MM.1S (cell line): Measurements from ENCODE around the gene ZNF836.
A peak's percentile ranks its signal among the peaks of the same experiment; 100 is the strongest.

Source experiments
- DNase-seq: peaks from one replicate; pipeline ENCODE4 v3.0.0-alpha.2; 2015
- H2AFZ ChIP-seq: fragments of 300-600 bp; sonication (generic); 2 replicates; pipeline ENCODE4 v1.6.0; 2016; ENCODE audit warnings: antibody characterized with exemption, low read length
- H3F3A ChIP-seq: fragments of 300-600 bp; sonication (generic); 2 replicates; pipeline ENCODE4 v1.6.1; 2016; ENCODE audit warnings: mild to moderate bottlenecking, antibody characterized with exemption, low read length, moderate library complexity, mixed read lengths; ENCODE audit not compliant: insufficient read depth
- H3K27ac ChIP-seq: fragments of 300-600 bp; sonication (generic); 2 replicates; pipeline ENCODE4 v1.5.1; 2016; ENCODE audit warnings: mild to moderate bottlenecking, low read length
- H3K27me3 ChIP-seq: fragments of 300-600 bp; sonication (generic); replicated peaks from 2 replicates; pipeline ENCODE4 v1.6.0; 2016; ENCODE audit warnings: low read length; ENCODE audit not compliant: insufficient read depth
- H3K36me3 ChIP-seq: fragments of 300-600 bp; sonication (generic); replicated peaks from 2 replicates; pipeline ENCODE4 v1.6.1; 2016; ENCODE audit warnings: mild to moderate bottlenecking, low read length, mixed read lengths; ENCODE audit not compliant: insufficient read depth
- H3K4me1 ChIP-seq: fragments of 300-600 bp; sonication (generic); 2 replicates; pipeline ENCODE4 v1.6.1; 2016; ENCODE audit warnings: low read length, mixed read lengths
- H3K4me2 ChIP-seq: fragments of 300-600 bp; sonication (generic); 2 replicates; pipeline ENCODE4 v1.6.0; 2016; ENCODE audit warnings: low read depth, low read length
- H3K4me3 ChIP-seq: fragments of 300-600 bp; sonication (generic); 2 replicates; pipeline ENCODE4 v1.5.1; 2016; ENCODE audit warnings: low read length, mixed read lengths
- H3K79me2 ChIP-seq: fragments of 300-600 bp; sonication (generic); 2 replicates; pipeline ENCODE4 v1.6.1; 2016; ENCODE audit warnings: mixed run types, low read length, mixed read lengths
- H3K9ac ChIP-seq: fragments of 300-600 bp; sonication (generic); 2 replicates; pipeline ENCODE4 v1.6.1; 2016; ENCODE audit warnings: low read length, mixed read lengths
- H3K9me2 ChIP-seq: fragments of 300-600 bp; sonication (generic); replicated peaks from 2 replicates; pipeline ENCODE4 v1.6.1; 2016; ENCODE audit warnings: mild to moderate bottlenecking, low read length, mixed read lengths; ENCODE audit not compliant: insufficient read depth
- H3K9me3 ChIP-seq: fragments of 300-600 bp; sonication (generic); replicated peaks from 2 replicates; pipeline ENCODE4 v1.6.1; 2016; ENCODE audit warnings: mild to moderate bottlenecking, low read length, mixed read lengths; ENCODE audit not compliant: insufficient read depth
- H4K20me1 ChIP-seq: fragments of 300-600 bp; sonication (generic); 2 replicates; pipeline ENCODE4 v1.6.1; 2016; ENCODE audit warnings: mild to moderate bottlenecking, low read length, moderate library complexity, mixed read lengths; ENCODE audit not compliant: insufficient read depth
- CTCF ChIP-seq: fragments of 300-600 bp; sonication (generic); IDR thresholded peaks from 2 replicates; pipeline ENCODE4 v1.5.1; 2016; ENCODE audit warnings: antibody characterized with exemption, low read length, mixed read lengths
- EZH2 ChIP-seq: fragments of 300-600 bp; sonication (generic); optimal IDR thresholded peaks from 2 replicates; pipeline ENCODE3; 2017; ENCODE audit warnings: low read depth, mild to moderate bottlenecking, antibody characterized with exemption, low read length, mixed read lengths
- EZH2phosphoT487 ChIP-seq: fragments of 300-600 bp; sonication (generic); IDR thresholded peaks from 2 replicates; pipeline ENCODE4 v1.6.1; 2018; ENCODE audit warnings: antibody characterized with exemption, low read length

ZNF836 gene

GRCh38 chr19:52142001-52142595, 29.3 kb downstream of the ZNF836 start:
- Histone ChIP-seq H3K27ac (no peak overlapping the region), H3K9ac (no peak overlapping the region), H4K20me1 (no peaks in the 10 kb centered on the region)

DNA sequence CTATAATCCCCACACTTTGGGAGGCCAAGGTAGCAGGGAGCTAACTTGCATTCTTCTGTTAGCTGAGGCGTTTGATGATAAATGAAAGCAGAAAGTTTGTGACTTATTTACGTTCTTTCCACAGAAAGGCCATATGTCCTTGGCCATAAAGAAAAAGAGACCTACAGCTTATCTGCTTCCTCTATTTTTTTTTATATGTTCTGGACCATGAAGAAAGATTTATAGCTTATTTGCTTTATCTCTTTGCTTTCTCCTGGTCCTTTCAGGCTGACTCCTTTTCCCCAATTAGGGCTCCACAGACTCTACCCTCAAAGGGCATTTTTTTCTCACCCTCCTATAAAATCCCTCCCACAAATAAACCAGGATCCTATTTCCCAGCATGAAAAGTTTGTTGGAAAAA, 30.2 kb downstream of the ZNF836 start:
- Histone ChIP-seq H3K9me2 (no peaks in the 10 kb centered on the region), H3K4me1 (no peaks in the 10 kb centered on the region), H3K79me2 (peaks cover 7% of the 10 kb centered on the region; the same call in 1 of the 2 replicates), H3K4me3 (no peak overlapping the region), H3K27me3 (no peaks in the 10 kb centered on the region), H3K9me3 (no peaks in the 10 kb centered on the region), H3K36me3 (no peaks in the 10 kb centered on the region), H4K20me1 (no peaks in the 10 kb centered on the region), H3F3A (peaks cover 3% of the 10 kb centered on the region; the same call in 1 of the 2 replicates), H3K4me2 (no peak overlapping the region), H3K27ac (no peak overlapping the region), H3K9ac (no peak overlapping the region), H2AFZ (no peak overlapping the region)
- no peak for DNase-seq
- TF ChIP-seq CTCF: no peak
- TF ChIP-seq EZH2phosphoT487: no peak
- no peak for TF ChIP-seq EZH2

More at GRCh38 chr19:52142001-52142595, 29.3 kb downstream of the ZNF836 start:
- Histone ChIP-seq H3K79me2 (peaks cover 7% of the 10 kb centered on the region; the same call in 1 of the 2 replicates), H3K4me3 (no peak overlapping the region), H3K4me2 (no peak overlapping the region), H3K36me3 (no peaks in the 10 kb centered on the region), H3K4me1 (no peaks in the 10 kb centered on the region), H2AFZ (no peak overlapping the region), H3F3A (peaks cover 3% of the 10 kb centered on the region; the same call in 1 of the 2 replicates), H3K9me3 (no peaks in the 10 kb centered on the region), H3K9me2 (no peaks in the 10 kb centered on the region), H3K27me3 (no peaks in the 10 kb centered on the region)
- TF ChIP-seq EZH2phosphoT487 (no peak), EZH2 (no peak), CTCF (no peak)
- no peak for DNase-seq

DNA sequence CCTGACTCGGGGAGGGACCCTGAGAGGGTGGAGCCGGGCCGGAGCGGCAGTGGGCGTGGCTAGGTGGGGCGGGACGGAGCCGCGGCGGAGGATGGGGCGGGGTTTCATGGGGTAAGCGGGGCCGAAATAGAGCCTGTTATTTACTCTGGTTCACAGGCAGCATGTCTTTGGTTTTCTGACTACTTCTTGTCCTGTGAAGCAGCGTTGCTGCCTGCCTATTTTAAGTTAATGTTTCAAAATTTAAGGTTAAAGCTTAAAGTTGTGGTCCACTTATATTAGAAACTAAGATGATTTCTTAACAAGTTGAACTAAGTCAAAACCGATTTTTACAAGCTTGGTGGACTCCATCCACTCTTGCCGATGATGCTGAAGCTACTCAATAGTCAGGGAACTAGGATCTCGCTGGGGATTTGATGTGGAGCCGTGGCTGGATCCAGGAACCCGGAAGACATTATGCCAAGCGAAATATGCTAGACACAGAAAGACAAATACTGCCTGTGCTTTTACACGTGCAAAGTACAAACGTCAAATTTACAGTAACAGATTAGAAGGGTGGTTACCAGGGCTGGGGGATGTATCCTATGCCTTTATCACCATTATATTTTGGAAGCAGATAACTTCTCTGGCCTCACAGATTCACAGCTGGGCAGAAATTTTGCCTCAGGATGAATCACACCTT, 31.2 kb downstream of the ZNF836 start:
- Histone ChIP-seq H3K27ac (no peak overlapping the region), H3K4me3 (peak overlapping the region; percentile 97; the same call in 1 of the 2 replicates), H3K9me2 (no peaks in the 10 kb centered on the region), H2AFZ (peak overlapping the region; percentile 77), H3K4me2 (peak overlapping the region; percentile 29; the same call in 1 of the 2 replicates), H3K79me2 (peaks cover 7% of the 10 kb centered on the region; the same call in 1 of the 2 replicates), H4K20me1 (no peaks in the 10 kb centered on the region), H3K4me1 (no peaks in the 10 kb centered on the region), H3K36me3 (no peaks in the 10 kb centered on the region), H3K27me3 (no peaks in the 10 kb centered on the region), H3K9ac (no peak overlapping the region), H3F3A (peaks cover 3% of the 10 kb centered on the region; the same call in 1 of the 2 replicates), H3K9me3 (no peaks in the 10 kb centered on the region)
- TF ChIP-seq CTCF (no peak), EZH2 (no peak), EZH2phosphoT487 (no peak)
- no peak for DNase-seq
